ENCODE data around the gene IRF2BPL. TPM values are rescaled to one million over a fixed set of nuclear protein-coding genes. Genes with fewer than 3 reads are reported as not detected.

Gene IRF2BPL
- total RNA-seq, 2 experiments from 2014 or later = 23.7 to 25.8 TPM

DNA sequence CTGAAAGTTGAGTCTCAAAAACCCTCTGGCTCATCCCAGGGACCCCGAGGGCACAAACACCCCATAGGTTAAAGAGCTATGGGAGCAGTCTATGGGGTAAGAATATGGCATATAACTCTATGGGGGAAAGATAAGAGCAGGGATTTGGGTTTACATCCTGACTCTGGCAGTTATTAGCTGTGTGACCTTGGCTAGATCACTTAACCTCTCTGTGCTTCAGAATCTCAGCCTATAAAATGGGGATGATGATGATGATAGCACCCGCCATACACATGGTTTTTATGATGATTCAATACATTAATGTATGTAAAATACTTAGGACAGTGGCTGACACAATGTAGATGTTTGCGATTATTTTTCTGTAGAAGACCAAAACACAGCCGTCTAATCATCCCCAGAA is 26.2 kb downstream of the IRF2BPL start:
- BruUV-seq (replicated peaks) = no TSS peak
- no peak for DNase-seq (ENCODE audit: low spot score)
- H2AFZ ChIP-seq (ENCODE audit: low read length) = no peak overlapping the region
- ChIA-PET CTCF (ENCODE audit: unreplicated experiment) (no interaction called here), POLR2A (no interaction called here)
- no peaks in the 10 kb centered on the region for H3K36me3 ChIP-seq (ENCODE audit: insufficient read depth, low read length)
- TF ChIP-seq EZH2phosphoT487 (IDR thresholded peaks at IDR 0.05; ENCODE audit: borderline replicate concordance, low read depth, low read length) = no peak
- TF ChIP-seq, protein P1, sequence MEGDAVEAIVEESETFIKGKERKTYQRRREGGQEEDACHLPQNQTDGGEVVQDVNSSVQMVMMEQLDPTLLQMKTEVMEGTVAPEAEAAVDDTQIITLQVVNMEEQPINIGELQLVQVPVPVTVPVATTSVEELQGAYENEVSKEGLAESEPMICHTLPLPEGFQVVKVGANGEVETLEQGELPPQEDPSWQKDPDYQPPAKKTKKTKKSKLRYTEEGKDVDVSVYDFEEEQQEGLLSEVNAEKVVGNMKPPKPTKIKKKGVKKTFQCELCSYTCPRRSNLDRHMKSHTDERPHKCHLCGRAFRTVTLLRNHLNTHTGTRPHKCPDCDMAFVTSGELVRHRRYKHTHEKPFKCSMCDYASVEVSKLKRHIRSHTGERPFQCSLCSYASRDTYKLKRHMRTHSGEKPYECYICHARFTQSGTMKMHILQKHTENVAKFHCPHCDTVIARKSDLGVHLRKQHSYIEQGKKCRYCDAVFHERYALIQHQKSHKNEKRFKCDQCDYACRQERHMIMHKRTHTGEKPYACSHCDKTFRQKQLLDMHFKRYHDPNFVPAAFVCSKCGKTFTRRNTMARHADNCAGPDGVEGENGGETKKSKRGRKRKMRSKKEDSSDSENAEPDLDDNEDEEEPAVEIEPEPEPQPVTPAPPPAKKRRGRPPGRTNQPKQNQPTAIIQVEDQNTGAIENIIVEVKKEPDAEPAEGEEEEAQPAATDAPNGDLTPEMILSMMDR (conservative IDR thresholded peaks at IDR 0.05; ENCODE audit: low read length) = no peak
- H3K27ac ChIP-seq (ENCODE audit: low read depth, low read length, poor library complexity, severe bottlenecking) = no peak overlapping the region
- H3K4me1 ChIP-seq (ENCODE audit: insufficient read depth, low read length, poor library complexity, severe bottlenecking) = peaks cover 46% of the 10 kb centered on the region
- H4K20me1 ChIP-seq (ENCODE audit: insufficient read depth, low read length) = no peaks in the 10 kb centered on the region
- no peaks in the 10 kb centered on the region for H3K9me2 ChIP-seq (ENCODE audit: insufficient read depth, low read length)
- H3K79me2 ChIP-seq (ENCODE audit: insufficient read depth, low read depth, low read length) = no peaks in the 10 kb centered on the region
- intact Hi-C loops (cut with micrococcal nuclease; ENCODE audit: unreplicated experiment) = no loop called here
- H3K9me3 ChIP-seq (ENCODE audit: low read length) = no peaks in the 10 kb centered on the region
- no peak overlapping the region for H3K4me2 ChIP-seq (ENCODE audit: low read length)
- no peak overlapping the region for H3K4me3 ChIP-seq (ENCODE audit: low read depth, low read length, poor library complexity, severe bottlenecking)

DNA sequence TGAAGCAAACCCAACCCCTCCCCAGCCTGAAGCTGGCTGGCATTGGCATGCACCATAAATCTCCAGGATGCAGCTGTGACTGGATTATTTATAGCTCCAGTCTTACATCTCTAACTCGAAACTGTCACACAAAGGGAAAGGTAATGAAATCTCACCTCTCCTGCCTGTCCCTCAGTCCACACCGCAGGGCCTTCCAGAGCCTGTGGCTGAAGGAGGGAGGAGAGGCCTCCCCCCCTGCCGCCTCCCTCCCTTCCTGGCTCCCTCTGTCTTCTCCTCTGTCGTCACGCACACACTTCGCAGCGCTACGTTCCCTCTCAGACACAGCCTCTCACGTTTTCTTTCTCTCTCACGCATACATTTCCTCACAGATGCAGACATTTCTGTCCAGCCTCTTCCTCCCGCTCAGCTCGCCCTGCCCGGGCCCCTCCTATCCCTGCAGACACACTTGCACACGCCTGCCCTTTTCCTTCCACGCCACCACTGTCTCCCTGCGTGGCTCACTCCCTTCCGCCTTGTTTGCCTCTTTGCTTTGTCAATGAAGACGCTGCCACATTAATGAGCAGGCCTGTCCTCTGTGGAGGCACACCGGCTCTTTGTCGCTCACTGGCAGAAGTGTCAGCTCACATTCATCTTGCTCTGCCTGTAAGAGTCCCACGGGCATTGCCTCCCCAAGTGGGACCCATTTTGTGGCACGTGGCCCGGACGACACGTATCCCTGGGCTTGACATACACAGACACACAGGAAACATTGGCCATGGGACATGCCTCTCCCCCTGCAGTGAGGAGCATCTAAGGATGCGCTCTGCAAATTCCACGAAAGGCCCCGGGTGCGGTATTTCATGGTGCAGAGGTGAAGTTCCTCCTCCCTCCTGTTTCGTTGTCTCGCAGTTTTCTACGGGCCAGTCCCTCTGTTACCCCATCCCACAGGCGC is 27.9 kb downstream of the IRF2BPL start:
- Histone ChIP-seq H2AFZ (ENCODE audit: low read length) (peak overlapping the region; percentile 48; the same call in 1 of the 2 replicates), H3K4me1 (ENCODE audit: insufficient read depth, low read length, poor library complexity, severe bottlenecking) (peaks cover 41% of the 10 kb centered on the region), H3K36me3 (ENCODE audit: insufficient read depth, low read length) (no peaks in the 10 kb centered on the region), H3K4me3 (ENCODE audit: low read depth, low read length, poor library complexity, severe bottlenecking) (peak overlapping the region; percentile 42), H3K27ac (ENCODE audit: low read depth, low read length, poor library complexity, severe bottlenecking) (peak overlapping the region; percentile 51), H3K9me3 (ENCODE audit: low read length) (no peaks in the 10 kb centered on the region), H3K9me2 (ENCODE audit: insufficient read depth, low read length) (no peaks in the 10 kb centered on the region), H3K79me2 (ENCODE audit: insufficient read depth, low read depth, low read length) (no peaks in the 10 kb centered on the region), H4K20me1 (ENCODE audit: insufficient read depth, low read length) (no peaks in the 10 kb centered on the region), H3K4me2 (ENCODE audit: low read length) (peak overlapping the region; percentile 74)
- peak; percentile 76 for DNase-seq (ENCODE audit: low spot score)
- CTCF ChIA-PET (ENCODE audit: unreplicated experiment) = interaction anchor here (0.6 to 0.7 kb wide), 2 partner anchors 45 to 125 kb away, joined by 3 read pairs; no protein-coding TSS in a partner anchor
- intact Hi-C loops (cut with micrococcal nuclease; ENCODE audit: unreplicated experiment) = no loop called here
- POLR2A ChIA-PET = no interaction called here
- BruUV-seq (replicated peaks) = no TSS peak
- TF ChIP-seq, protein P1 (conservative IDR thresholded peaks at IDR 0.05; ENCODE audit: low read length) = no peak
- no peak for TF ChIP-seq EZH2phosphoT487 (IDR thresholded peaks at IDR 0.05; ENCODE audit: borderline replicate concordance, low read depth, low read length)

DNA sequence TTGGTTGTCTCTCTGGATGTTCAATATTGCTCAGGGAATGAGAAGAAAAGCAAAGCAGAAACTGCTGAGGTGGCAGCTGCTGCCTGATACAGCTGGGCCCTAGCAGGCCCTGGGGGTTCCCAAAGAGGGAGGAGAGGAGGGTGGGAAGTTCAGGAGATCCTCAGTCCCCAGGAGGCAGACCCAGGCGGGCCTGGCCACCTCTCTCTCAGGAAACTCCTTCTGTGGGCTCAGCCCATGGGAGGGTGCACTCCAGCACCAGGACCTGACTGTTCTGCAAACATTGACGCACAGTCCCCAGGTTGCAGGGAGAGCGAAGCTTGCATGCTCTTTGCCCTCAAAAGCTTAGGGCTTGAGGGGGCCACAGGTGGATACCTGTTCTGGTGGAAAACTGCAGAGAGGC is 29.6 kb downstream of the IRF2BPL start:
- no peaks in the 10 kb centered on the region for H4K20me1 ChIP-seq (ENCODE audit: insufficient read depth, low read length)
- ChIA-PET POLR2A (no interaction called here), CTCF (ENCODE audit: unreplicated experiment) (no interaction called here)
- intact Hi-C loops (cut with micrococcal nuclease; ENCODE audit: unreplicated experiment) = no loop called here
- no peaks in the 10 kb centered on the region for H3K9me3 ChIP-seq (ENCODE audit: low read length)
- DNase-seq (ENCODE audit: low spot score) = no peak
- H3K4me2 ChIP-seq (ENCODE audit: low read length) = no peak overlapping the region
- H3K36me3 ChIP-seq (ENCODE audit: insufficient read depth, low read length) = no peaks in the 10 kb centered on the region
- H3K9me2 ChIP-seq (ENCODE audit: insufficient read depth, low read length) = no peaks in the 10 kb centered on the region
- H3K4me3 ChIP-seq (ENCODE audit: low read depth, low read length, poor library complexity, severe bottlenecking) = no peak overlapping the region
- no peak overlapping the region for H2AFZ ChIP-seq (ENCODE audit: low read length)
- peaks cover 41% of the 10 kb centered on the region for H3K4me1 ChIP-seq (ENCODE audit: insufficient read depth, low read length, poor library complexity, severe bottlenecking)
- TF ChIP-seq, protein P1 (conservative IDR thresholded peaks at IDR 0.05; ENCODE audit: low read length) = no peak
- TF ChIP-seq EZH2phosphoT487 (IDR thresholded peaks at IDR 0.05; ENCODE audit: borderline replicate concordance, low read depth, low read length) = no peak
- no peak overlapping the region for H3K27ac ChIP-seq (ENCODE audit: low read depth, low read length, poor library complexity, severe bottlenecking)
- no TSS peak for BruUV-seq (replicated peaks)
- no peaks in the 10 kb centered on the region for H3K79me2 ChIP-seq (ENCODE audit: insufficient read depth, low read depth, low read length)

Measured in OCI-LY7 (cell line).